ENCODE data around the gene TNFAIP8.

Gene TNFAIP8

DNA sequence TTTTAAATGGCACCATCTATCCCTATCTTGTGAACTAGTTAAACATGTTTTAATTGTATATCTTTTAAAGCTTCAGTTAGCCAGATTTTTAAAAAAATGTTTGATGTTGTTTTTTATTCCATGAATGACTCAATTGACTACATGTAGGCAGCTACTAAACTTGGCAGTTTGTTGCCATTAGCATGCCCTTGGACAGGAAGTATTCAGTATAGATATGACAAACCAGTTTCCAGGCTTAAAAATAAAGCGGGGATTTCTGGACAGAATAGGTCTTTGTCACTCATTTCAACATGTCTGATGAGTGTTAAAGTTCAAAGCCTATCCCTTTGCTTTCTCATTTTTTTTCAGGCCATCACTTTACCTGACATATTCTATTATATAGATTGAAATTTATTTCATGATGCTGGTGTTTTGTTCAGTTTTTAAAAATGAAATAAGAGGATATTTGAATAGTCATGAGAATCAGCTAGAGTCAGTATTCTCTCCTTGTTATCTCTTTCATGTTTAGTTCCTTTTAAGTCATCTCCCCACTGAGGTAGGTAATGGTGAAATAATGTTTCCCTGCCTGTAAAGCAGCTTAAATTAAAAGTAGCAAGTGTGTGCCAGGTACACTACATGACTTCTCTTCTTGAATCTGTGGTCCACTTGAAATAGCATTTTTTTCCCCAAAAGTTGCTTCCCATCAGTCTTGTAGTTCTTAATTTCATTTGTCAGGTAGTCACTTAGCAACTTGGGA lies 11.9 kb downstream of the TNFAIP8 start:
- DNase-seq (ENCODE audit: low read depth in 2 of 2) = no peak

DNA sequence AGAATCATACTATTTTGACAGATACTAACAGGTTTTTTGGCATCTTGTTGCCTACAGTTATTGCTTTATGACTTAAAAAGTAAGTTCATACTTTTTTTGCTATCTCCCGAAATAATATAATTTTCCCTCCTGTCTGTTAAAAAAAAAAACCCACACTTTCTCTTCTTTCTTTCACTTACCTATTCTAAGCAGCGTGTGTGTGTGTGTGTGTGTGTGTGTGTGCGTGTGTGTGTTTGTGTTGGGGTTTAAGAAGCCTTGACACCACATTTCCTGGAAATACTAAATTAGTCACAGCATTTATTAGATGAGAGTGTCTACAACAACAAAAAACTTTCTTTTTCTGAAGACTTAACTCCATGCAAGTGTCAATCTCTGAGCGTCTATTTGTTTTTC lies 12.4 kb downstream of the TNFAIP8 start:
- DNase-seq (ENCODE audit: low read depth in 2 of 2) = peak; percentile 52 to 65

DNA sequence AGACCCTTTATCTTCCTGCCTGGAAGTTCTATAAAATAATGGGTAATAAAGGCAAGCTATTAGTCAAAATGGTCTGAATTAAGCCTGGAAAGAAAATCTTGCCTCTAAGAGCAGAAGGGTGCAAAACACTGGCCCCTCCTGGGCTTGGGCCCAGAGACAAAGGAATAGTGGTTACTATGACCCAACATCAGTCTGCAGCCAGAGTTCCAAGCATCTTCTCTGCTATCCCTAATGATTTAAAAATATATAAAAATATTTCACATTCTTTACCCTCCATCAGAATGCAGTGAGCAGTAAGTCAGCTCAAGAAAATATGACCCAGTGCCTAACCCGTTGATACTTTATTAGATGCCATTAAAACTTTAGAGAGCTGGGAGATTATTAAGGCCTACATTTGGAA lies 14.7 kb downstream of the TNFAIP8 start:
- DNase-seq (ENCODE audit: low read depth in 2 of 2) = no peak

DNA sequence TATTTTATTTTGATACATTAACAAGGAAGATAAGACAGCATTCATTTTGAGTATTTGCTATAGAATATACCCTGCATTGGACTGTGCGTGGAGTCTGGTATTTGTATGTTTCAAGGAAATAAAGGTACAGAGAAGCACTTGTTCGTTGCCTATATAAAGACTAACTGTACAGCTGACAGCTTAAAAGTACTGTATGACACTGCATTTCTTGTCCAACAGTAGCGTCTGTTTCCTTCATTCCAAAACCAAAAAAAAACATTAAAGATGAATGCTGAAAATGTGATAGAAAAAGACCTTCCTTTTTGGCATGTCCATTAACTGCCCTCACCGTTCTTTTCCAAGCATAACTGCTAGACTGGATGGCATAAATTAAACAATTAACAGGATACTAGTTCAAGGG lies 15.3 kb downstream of the TNFAIP8 start:
- no peak for DNase-seq (ENCODE audit: low read depth in 2 of 2)

DNA sequence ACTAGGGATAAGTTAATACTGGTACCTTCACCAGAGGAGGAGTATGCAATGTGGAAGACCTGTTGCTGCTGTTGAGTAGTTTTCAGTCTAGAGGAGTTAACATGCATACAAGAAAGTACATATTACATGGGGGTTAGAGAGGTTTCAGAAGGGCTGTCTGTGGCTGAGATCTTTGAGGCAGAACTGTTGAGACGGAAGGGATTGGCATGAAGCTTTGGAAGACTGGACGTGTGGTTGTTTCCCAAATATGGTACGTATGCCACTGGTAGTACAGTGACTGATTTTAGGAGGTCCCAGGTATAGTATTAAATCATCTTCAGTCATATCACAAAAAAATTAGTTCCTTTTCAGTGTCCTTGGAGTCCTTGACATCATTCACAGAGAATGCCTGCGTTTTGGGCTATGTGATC lies 17.6 kb downstream of the TNFAIP8 start:
- no peak for DNase-seq (ENCODE audit: low read depth in 2 of 2)

DNA sequence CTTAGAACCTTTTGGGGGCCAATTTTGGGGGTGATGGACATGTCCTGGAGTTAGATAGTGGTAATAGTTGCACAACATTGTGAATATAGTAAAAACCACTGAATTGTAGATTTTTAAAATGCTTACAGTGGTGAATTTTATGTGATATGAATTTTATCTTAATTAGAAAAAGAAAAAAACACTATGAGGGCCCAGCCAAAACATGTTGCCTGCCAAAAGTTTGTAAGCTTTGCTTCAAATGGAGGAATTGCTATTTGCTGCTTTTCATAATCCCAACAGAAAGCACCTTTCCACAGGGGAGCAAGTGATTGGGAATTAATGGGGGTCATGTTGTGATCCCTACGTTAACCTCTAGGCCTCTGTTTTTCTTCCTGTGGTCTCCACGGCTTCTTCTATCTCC lies 19.1 kb downstream of the TNFAIP8 start:
- no peak for DNase-seq (ENCODE audit: low read depth in 2 of 2)

DNA sequence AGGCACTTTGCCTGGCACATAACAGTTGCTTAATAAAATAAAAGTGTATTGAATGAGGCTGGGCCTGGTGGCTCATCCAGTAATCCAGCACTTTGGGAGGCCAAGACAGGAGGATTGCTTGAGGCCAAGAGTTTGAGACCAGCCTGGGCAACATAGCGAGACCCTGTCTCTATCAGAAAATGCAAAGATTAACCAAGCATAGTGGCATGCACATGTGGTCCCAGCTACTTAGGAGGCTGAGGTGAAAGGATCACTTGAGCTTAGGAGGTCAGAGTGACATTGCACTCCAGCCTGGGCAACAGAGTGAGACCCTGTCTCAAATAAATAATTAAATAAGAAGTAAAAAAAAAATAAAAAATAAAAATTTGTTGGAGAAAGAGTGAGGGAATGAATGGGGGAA lies 21.2 kb downstream of the TNFAIP8 start:
- no peak for DNase-seq (ENCODE audit: low read depth in 2 of 2)

DNA sequence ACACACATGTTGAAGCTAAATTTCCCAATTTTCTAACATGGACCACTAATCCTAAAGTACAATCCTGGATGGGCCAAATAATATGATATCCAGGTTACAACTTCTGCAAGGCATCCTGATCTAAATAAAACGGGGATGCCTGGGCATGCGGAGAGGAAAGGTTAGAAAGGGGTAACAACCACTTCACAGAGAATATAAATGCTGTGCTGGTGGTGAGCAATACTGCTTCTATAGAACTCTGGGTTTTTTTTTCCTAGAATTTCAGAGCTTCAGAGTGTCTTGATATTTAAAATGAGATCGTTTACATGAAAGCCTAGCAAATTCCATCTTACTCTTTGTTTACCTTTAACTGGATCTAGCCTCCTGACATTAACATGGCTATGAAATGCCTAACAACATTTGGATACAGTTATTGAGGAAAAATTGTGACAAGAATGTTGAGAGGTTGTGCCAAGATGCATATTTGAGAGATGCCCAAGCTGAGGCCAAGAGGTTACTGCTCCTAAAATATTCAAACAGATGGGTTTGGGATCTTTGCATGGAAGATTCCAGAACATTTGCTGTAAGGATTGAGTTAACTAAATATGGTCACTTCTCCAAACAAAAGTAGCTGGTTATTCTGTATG lies 22.4 kb downstream of the TNFAIP8 start:
- DNase-seq (ENCODE audit: low read depth in 2 of 2) = no peak

DNA sequence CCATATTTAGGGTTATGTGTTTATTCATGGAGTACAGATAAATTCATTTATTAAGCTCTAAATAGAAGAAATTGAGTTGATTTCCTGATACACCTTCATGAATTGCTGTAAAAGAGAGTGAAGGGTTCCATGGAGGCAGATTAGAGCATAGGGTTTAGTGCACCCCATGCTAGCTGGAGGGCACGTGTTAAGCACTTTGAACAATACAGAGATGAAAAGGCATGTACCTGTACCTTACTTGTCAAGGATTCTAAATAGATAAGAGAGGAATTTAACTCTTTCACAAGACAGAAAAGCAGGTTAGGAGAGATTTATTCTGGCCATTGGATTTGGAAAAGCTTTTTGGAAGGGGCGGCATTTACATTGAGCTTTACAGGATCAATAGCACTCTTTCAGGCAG lies 23.3 kb downstream of the TNFAIP8 start:
- no peak for DNase-seq (ENCODE audit: low read depth in 2 of 2)

DNA sequence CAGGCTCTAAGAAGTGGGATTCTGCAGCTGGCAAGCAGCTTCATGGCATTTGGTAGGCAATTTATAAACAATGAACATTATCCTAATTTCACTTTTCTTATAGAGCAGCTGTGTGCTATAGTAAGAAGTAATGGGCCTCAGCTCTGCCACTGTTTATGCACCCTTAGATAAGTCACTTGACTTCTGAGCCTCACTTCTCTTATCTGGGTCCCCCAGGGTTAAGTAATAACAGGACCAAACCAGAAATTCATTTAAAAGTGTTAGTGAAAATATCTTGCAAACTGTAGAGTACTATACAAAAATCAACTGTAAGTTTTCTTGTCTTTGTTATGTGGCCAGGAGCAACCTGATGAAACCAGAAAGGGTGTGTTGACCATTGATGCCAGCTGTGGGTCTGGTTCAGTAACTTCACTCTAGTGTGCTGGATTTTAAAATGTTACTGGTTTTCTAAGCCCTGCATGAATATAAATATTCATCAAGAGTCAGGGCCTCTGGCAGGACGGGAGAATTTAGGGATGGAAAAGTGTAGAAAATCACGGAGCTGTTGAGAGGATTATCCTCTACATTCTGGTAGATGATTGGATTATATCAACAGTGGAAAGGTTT lies 24.2 kb downstream of the TNFAIP8 start:
- DNase-seq (ENCODE audit: low read depth in 2 of 2) = no peak

DNA sequence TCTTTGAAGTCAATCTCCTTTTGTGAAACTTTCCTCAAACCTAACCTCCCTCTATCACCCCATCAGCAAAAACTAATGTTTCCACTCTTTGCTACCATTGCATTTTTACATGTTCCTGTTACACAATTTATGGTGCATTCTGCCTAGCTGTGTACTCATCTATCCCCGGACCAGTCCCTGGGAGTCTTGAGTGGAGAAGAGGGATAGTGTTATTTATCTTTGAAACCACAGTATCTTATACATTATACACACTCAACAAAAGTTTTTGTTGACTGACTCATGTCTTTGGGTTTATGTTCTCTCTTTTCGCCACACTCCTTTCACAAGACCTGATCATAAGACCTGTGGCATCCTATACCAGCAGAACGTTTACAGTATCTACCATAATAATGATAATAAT lies 26.4 kb downstream of the TNFAIP8 start:
- DNase-seq (ENCODE audit: low read depth in 2 of 2) = no peak

DNA sequence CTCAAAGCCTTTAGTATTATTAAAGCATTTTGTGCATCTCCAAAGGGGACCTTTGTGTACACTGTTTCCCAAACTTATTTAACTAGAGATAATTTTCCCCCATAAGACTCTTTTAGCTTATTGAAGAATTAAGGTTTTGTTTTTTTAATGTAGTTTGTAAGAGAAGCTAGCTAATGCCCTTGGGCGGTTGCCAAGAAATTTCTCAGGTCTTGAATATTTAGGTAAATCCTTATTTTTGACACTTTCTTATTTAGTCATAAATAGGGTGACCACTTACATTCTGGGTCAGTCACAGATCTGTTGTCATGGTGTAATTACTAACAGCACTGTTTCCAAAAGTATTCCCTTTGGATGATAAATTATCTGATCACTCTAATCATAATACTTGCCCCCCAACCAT lies 27.2 kb downstream of the TNFAIP8 start:
- DNase-seq (ENCODE audit: low read depth in 2 of 2) = no peak

DNA sequence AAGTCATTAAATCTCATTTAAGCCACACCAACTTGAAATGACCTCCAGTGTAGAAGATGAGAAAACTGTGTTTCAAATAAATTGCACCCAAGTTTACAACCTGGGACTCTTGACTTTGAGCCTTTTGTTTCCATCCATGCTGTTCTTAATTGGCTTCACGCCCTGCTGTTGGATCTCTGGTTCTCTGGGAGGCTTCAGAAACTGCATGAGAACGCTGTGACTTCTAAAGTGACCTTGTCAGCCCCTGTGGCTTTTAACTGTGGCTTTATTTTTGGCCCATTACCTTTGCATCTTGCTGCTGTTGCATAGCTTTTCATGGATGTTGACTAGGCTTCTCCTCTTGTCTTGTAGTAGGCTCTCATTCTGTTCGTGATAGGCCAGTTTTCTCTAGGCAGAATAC lies 29.3 kb downstream of the TNFAIP8 start:
- no peak for DNase-seq (ENCODE audit: low read depth in 2 of 2)

DNA sequence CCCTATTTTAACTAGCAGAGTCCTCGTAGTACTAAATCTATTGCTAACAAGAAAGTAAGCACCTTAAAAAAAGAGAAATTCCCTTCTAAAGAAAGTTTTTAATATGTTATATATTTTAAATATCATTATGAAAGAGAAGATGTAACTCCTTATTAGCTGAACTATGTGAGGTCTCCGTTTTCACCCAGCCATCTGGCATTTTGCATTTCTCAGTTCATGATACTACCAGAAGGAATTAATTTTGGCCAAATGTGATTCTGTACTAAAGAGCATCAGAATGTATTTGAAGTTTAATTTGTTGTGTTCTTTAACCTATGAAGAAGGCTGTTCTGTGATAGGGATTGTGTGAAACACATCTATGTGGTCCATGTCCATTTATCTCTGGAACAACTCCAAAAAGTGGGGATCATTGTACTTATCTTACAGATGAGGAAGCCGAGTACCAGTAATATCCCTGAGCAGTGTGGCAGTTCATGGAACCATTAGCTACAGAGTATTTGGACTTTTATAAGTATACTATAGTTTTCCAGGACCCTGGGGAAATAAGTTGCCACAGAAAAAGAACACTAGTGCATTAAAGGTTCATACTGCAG lies 29.8 kb downstream of the TNFAIP8 start:
- DNase-seq (ENCODE audit: low read depth in 2 of 2) = no peak

DNA sequence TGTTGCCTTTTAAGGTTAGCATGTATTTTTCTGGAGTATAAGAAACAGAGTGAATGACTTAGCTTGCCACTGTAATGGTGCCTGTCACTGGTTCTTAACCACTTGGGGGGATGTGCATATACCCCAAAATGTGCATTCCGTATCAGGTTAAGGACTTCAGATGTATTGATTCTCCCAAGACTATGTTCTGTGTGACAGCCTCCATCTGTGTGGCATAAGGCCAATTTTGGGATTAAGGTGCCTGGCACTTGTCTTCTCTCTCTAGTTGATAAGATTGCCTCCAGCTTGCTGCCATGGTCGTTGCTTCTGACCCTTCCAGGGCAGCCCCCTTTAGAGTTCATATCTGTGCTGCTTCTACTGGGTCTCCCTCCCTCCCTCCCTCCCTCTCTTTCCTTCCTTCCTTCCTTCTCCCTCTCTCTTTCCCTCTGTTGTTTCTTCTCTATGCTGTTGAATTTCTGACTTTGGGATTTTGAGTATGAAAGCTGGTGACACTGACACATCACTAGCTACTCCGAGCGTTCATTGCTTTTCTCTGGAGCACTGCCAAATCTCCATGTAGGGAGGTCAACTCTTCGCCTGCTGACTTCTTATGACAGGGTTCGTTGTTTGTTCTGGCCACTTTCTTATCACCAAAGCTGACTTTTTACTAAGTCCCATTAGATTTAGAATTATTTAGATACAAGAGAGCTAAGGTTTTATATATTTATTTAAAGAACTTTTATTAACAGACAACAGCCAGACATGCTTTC lies 31.0 kb downstream of the TNFAIP8 start:
- DNase-seq (ENCODE audit: low read depth in 2 of 2) = no peak

DNA sequence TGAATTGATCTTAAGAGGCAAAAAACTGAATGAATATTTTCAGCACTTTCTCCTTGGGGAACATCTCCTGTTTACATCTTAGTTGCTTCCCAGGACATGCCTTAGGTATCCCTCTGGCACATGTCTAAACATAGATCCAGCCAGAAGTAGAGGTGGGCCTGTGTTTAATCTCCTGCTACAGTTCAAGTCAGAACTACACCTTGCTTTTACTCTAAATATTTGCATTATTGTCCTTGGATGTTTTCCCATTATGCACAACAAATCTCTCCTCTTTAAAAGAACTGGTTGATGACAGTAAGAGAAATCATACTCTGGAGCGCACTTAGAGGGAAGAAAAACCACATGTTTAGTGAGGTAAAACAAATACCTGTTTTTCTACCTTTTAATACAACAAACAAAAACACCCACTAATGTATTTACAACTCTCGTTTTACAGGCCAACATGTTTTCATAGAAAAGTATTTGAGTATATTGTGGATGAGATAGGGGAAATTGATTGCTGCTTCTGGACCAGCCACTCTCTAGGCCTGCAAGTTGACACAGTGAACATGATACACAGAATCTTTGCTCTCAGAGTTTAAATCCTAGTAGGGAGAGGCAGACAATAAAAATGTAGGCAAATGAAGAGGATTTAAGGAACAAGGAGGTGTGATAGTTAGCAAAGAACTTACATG lies 32.3 kb downstream of the TNFAIP8 start:
- no peak for DNase-seq (ENCODE audit: low read depth in 2 of 2)

DNA sequence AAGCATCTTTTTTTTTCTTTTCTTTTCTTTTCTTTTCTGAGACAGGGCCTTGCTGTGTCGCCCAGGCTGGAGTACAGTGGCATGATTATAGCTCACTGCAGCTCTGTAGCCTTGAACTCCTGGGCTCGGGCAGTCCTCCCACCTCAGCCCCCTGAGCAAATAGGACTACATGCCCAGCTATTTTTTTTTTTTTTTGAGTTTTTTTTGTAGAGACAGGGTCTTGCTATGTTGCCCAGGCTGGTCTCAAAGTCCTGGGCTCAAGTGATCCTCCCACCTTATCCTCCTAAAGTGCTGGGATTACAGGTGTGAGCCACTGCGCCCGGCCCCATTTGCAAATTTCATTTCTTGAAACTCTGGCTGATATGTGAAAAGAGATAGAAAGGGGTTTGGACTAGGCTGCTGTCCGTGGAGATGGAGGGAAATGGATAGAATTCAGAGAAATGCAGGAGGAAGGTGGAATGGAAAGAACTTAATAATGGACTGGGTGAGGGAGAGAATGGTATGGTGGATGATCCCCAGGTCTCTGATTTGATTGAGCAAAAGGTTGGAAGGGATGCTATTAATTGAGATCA lies 32.9 kb downstream of the TNFAIP8 start:
- DNase-seq (ENCODE audit: low read depth in 2 of 2) = no peak

DNA sequence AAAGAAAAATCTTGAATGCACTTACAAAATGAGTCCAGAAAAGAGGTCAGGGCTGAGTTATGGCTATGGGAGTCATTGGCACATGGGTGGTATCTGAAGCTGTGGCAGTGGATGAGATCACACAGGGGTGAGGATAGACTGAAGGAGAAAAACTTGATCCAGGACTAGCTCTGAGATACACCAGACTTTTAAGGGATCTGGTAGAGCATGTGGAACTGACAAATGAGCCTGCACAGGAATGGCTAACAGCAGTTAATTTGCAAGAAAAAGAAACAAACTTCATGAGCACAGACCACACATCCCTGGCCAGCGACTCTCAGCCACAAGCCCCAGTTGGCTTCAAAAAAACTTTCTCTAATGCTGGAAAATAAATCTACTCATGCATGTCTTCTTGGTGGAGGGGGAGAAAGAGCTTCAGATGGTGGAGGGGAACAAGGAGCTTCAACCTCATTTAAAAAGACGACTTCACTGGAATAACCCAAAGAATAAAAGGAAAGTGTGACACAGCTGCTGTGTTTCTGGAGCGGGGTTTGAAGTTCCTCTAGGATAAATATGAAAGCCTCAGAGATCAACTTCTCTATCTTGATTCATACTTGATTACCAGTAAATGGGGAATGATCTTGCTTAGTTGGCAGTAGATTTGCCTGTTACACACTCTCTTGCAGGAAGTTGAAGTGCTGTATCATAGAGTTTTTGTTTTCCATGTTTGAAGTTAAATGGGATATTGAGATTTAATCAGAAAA lies 33.6 kb downstream of the TNFAIP8 start:
- DNase-seq (ENCODE audit: low read depth in 2 of 2) = no peak

DNA sequence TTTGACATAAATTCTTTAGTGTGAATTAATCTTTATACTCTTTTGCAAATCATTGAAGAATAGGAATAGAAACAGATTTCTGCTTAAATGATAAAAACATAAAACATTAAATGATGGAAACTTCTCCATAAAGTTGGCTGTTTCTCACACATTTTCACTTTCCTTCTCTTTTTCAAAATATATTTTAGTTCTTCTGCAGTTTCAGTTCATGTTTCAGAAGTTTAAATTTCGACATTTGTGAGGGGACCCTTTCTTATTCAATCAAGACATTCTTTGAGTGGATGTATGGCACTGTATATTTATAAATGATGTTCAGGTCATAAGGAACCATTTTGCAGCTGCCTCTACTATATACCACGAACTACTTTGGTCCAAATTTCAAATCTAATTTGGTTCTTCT lies 34.6 kb downstream of the TNFAIP8 start:
- DNase-seq (ENCODE audit: low read depth in 2 of 2) = no peak

DNA sequence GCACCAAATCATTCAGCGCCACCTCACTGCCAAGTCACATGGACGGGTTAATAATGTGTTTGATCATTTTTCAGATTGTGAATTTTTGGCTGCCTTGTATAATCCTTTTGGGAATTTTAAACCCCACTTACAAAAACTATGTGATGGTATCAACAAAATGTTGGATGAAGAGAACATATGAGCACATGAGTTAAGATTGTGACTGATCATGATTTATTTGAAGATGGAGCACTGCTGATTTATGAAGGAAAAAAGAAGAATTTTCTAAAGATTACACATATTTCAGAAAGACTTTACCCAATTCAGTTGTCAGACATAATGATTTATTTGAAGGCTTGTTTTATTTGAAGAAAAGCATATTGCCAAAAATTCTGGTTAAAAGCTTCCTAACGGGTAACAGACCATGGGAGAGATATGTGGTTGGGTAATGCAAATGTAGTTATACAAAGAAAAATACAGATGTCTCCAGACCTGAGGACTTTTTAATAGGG lies 37.4 kb downstream of the TNFAIP8 start:
- DNase-seq (ENCODE audit: low read depth in 2 of 2) = no peak

All from stimulated activated CD8-positive, alpha-beta memory T cell treated with anti-CD3 and anti-CD28 coated beads, Interleukin-7, amount 100 ng/mL, for 4 hours (primary cell).